SU-DHL-6 (cell line): ENCODE results near the gene C11orf97.

Experiments used
- CTCF ChIP-seq: fragments of 200-600 bp; sonication (generic); IDR thresholded peaks from one replicate; pipeline ENCODE4 v1.5.1; 2017; ENCODE audit warnings: antibody characterized with exemption, mild to moderate bottlenecking, low read length, moderate library complexity; ENCODE audit not compliant: insufficient read depth, poor library complexity, severe bottlenecking
- EZH2phosphoT487 ChIP-seq: fragments of 200-600 bp; sonication (generic), shearing (Covaris generic); conservative IDR thresholded peaks from 2 replicates; pipeline ENCODE4 v1.6.1; 2018; ENCODE audit warnings: mild to moderate bottlenecking, antibody characterized with exemption, low read length, moderate library complexity, mixed read lengths

DNA sequence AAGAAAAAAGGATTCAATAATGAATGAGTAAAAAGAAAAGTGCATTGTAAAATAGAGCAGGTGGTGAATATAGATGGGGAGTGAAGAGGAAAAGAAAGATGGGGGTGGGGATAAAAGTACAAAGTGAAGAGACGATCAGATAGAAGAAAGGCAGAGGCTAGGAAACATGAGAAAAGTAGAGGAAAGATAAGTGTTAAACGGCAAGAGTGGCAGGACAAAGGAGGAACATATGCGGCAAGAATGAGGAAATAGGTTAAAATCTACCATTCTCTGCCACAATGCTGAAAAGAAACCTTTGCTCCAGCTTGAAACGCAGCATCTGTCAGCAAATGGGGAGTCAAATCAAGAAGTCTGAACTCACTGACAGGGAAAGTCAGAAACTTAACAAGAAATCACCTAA is 38.3 kb downstream of the C11orf97 start:
- no peak for TF ChIP-seq EZH2phosphoT487
- no peak for TF ChIP-seq CTCF
